ENCODE results near the gene SLC25A19. TPM values are rescaled to one million over a fixed set of nuclear protein-coding genes. Genes with fewer than 3 reads are reported as not detected.
"Not testable (repeated sequence)": the region's sequence is repeated elsewhere in the genome, so short reads cannot be mapped to it uniquely, and the experiment has no call there.

The SLC25A19 gene
- total RNA-seq, 4 donors from 2014 or later: 4.7 to 59.9 (median 10.1) TPM

DNA sequence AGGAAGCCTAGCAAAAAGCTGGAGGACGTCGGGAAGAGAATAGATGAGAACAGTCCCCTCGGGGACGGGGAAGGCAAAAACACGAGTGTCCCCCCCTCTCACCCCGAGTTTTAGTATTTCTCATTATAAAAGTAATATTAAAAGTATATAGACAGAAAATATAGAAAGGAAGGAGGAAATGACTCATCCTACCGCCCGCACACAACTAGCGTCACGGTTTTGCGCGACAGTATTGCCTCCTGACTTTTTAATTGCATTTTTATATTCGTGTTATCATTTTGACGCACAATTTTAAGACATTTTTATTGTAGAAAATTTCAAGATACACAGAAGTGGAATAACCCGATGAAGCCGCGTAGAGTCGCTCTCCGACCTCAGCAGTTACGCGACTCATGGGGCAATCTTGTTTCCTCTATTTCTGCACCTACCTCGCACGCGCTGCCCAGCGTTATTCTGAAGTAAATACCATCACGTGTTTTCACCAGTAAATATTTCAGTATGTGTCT lies 652 bp upstream of the SLC25A19 start:
- peak; percentile 47 to 66 for DNase-seq
- no peak for TF ChIP-seq POLR2A (IDR thresholded peaks at IDR 0.05)
- TF ChIP-seq, protein P1, sequence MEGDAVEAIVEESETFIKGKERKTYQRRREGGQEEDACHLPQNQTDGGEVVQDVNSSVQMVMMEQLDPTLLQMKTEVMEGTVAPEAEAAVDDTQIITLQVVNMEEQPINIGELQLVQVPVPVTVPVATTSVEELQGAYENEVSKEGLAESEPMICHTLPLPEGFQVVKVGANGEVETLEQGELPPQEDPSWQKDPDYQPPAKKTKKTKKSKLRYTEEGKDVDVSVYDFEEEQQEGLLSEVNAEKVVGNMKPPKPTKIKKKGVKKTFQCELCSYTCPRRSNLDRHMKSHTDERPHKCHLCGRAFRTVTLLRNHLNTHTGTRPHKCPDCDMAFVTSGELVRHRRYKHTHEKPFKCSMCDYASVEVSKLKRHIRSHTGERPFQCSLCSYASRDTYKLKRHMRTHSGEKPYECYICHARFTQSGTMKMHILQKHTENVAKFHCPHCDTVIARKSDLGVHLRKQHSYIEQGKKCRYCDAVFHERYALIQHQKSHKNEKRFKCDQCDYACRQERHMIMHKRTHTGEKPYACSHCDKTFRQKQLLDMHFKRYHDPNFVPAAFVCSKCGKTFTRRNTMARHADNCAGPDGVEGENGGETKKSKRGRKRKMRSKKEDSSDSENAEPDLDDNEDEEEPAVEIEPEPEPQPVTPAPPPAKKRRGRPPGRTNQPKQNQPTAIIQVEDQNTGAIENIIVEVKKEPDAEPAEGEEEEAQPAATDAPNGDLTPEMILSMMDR (IDR thresholded peaks at IDR 0.05): peak in 3 of 4 experiments; percentile 12 to 40 (median 32)
- Histone ChIP-seq H3K9me3 (no peaks in the 10 kb centered on the region), H3K4me3 (peak overlapping the region; percentile 76 to 84), H3K27me3 (no peaks in the 10 kb centered on the region), H3K36me3 (no peaks in the 10 kb centered on the region), H3K4me1 (no peaks in the 10 kb centered on the region), H3K27ac (peak overlapping the region; percentile 95 to 97)
- intact Hi-C loops (cut with DNase I; ENCODE audit: low total_unique reads): loop anchor here (5.0 kb wide), 1 partner anchor 227 kb away; the partner anchor contains the start of genes CASKIN2 and TSEN54

DNA sequence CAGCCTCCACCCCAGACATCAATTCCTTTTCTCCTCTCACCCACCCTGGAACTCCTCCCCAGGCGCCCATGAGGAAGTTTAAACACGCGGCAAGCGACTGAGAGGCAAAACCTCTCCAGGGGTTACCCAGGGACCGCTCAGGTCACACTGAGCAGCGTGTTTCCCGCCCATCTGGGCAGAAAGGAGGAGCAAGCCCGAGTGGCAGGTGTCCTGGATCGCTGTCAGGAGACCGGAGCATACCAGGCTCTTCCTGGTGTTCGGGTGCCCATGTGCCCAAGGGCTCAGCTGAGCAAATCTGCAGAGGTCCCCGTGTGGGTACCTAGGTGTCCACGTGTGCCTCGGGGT lies 491 bp downstream of the SLC25A19 start:
- no peak for DNase-seq
- Histone ChIP-seq H3K36me3 (no peaks in the 10 kb centered on the region), H3K9me3 (no peaks in the 10 kb centered on the region), H3K27me3 (no peaks in the 10 kb centered on the region), H3K4me1 (no peaks in the 10 kb centered on the region), H3K4me3 (peak overlapping the region; percentile 76 to 84), H3K27ac (peak overlapping the region; percentile 95 to 97)
- no peak for TF ChIP-seq POLR2A (IDR thresholded peaks at IDR 0.05)
- TF ChIP-seq, protein P1 (IDR thresholded peaks at IDR 0.05): no peak
- intact Hi-C loops (cut with DNase I; ENCODE audit: low total_unique reads): loop anchor here (5.0 kb wide), 1 partner anchor 229 kb away; the partner anchor contains the start of genes CASKIN2 and TSEN54

DNA sequence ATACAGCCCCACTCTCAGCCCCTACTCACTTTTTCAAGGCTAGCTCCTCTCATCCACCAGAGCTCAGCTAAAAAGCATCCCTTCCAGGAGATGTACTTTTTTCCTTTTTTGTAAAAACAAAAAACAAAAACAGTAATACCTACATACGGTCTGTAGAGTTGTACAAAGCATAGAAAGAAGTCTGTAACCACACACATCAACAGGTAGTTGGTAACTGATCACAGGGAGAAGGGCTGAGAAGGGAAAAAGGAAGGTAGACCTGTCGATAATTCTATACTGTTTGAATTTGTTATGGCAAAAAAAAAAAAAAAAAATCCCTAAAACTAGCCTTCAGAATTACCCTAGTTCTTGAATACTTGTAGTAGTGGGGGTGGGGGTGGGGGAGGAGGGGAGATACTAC lies 874 bp downstream of the SLC25A19 start:
- H3K4me1 ChIP-seq: no peaks in the 10 kb centered on the region
- TF ChIP-seq, protein P1 (IDR thresholded peaks at IDR 0.05): no peak
- no peak for TF ChIP-seq POLR2A (IDR thresholded peaks at IDR 0.05)
- H3K27ac ChIP-seq: peak overlapping the region in 1 of 2 donors; percentile 97
- no peaks in the 10 kb centered on the region for H3K36me3 ChIP-seq
- no peaks in the 10 kb centered on the region for H3K27me3 ChIP-seq
- peak overlapping the region; percentile 76 to 84 for H3K4me3 ChIP-seq
- intact Hi-C loops (cut with DNase I; ENCODE audit: low total_unique reads): loop anchor here (5.0 kb wide), 1 partner anchor 229 kb away; the partner anchor contains the start of genes CASKIN2 and TSEN54
- DNase-seq: no peak
- H3K9me3 ChIP-seq: no peaks in the 10 kb centered on the region

DNA sequence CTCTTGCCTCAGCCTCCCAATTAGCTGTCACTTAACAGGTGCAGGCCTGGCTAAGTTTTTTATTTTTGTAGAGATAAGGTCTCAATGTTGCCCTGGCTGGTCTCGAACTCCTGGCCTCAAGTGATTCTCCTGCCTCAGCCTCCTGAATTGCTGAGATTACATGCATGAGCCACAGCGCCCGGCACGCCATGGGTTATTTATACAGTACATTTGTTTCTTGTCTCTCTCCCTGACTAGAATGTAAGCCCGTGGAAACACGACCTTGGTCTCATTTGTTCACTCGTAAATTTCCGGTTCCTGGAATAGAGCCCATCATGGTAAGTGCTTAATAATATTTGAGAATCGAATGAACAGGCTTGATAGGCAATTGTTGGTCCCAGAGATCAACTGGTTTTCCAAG lies 2.0 kb downstream of the SLC25A19 start:
- no peaks in the 10 kb centered on the region for H3K4me1 ChIP-seq
- DNase-seq: no peak
- no peaks in the 10 kb centered on the region for H3K27me3 ChIP-seq
- H3K36me3 ChIP-seq: no peaks in the 10 kb centered on the region
- TF ChIP-seq, protein P1 (IDR thresholded peaks at IDR 0.05): no peak
- no peak for TF ChIP-seq POLR2A (IDR thresholded peaks at IDR 0.05)
- no peaks in the 10 kb centered on the region for H3K9me3 ChIP-seq
- no peak overlapping the region for H3K4me3 ChIP-seq
- intact Hi-C loops (cut with DNase I; ENCODE audit: low total_unique reads): loop anchor here (5.0 kb wide), 1 partner anchor 230 kb away; the partner anchor contains the start of genes CASKIN2 and TSEN54
- no peak overlapping the region for H3K27ac ChIP-seq

DNA sequence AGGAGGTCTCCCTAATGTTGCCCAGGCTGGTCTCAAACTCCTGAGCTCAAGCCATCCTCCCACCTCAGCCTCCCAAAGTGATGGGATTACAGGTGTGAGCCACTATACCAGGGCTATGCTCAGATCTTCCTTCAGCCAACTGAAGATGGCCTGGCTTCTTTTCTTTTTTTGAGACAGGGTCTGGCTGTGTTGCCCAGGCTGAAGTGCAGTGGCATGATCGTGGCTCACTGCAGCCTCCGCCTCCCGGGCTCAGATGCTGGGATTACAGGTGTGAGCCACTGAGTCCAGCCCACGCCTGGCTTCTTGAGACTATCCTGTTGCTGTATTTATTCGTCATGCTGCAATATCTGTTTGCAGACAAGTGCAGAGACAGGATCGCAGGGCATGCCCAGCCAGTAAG lies 4.1 kb downstream of the SLC25A19 start:
- no peaks in the 10 kb centered on the region for H3K9me3 ChIP-seq
- H3K4me3 ChIP-seq: no peak overlapping the region
- no peaks in the 10 kb centered on the region for H3K36me3 ChIP-seq
- no peaks in the 10 kb centered on the region for H3K4me1 ChIP-seq
- H3K27ac ChIP-seq: no peak overlapping the region
- H3K27me3 ChIP-seq: no peaks in the 10 kb centered on the region
- intact Hi-C loops (cut with DNase I; ENCODE audit: low total_unique reads): loop anchor here (5.0 kb wide), 1 partner anchor 232 kb away; the partner anchor contains the start of genes CASKIN2 and TSEN54
- no peak for DNase-seq
- no peak for TF ChIP-seq POLR2A (IDR thresholded peaks at IDR 0.05)
- TF ChIP-seq, protein P1 (IDR thresholded peaks at IDR 0.05): no peak

DNA sequence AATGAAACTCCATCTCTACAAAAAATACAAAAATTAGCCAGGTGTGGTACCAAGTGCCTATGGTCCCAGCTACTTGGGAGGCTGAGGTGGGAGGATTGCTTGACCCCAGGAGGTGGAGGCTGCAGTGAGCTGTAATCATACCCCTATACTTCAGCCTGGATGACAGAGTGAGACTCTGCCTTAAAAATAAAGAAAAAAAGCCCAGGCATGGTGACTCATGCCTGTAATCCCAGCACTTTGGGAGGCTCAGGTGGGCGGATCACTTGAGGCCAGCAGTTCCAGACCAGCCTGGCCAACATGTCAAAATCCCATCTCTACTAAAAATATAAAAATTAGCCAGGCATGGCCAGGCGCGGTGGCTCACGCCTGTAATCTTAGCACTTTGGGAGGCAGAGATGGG lies 9.0 kb downstream of the SLC25A19 start:
- H3K4me3 ChIP-seq; H3K27ac ChIP-seq; H3K4me1 ChIP-seq; DNase-seq; H3K9me3 ChIP-seq; H3K27me3 ChIP-seq; intact Hi-C loops (cut with DNase I; ENCODE audit: low total_unique reads); H3K36me3 ChIP-seq: not testable (repeated sequence)

All from uterus (tissue), 4 donors.